DMS153 treated with DMSO at 0.1 percent for 48 hours (cell line): Measurements from ENCODE around the gene NME7.

Experiments
- DNase-seq: peaks from one replicate; lab custom pipeline; 2025; ENCODE audit not compliant: unreplicated experiment; lab: John Stamatoyannopoulos, UW

The NME7 gene

GRCh38 chr1:169087876-169088275, 279.7 kb downstream of the NME7 start:
- no peak for DNase-seq

- DNase-seq = peak; percentile 53
Measured at GRCh38 chr1:169086603-169087455, 280.8 kb downstream of the NME7 start.

GRCh38 chr1:169085911-169086310, 281.7 kb downstream of the NME7 start:
- DNase-seq = no peak
